SU-DHL-6 (cell line): ENCODE measurements around the gene FCAMR.

Experiments used
- H2AFZ ChIP-seq: fragments of 200-600 bp; sonication (generic); 2 replicates; pipeline ENCODE4 v1.6.1; 2014; ENCODE audit warnings: low read depth, mild to moderate bottlenecking, moderate library complexity, mixed read lengths, antibody characterized with exemption, low read length; ENCODE audit not compliant: severe bottlenecking
- H3F3A ChIP-seq: fragments of 200-600 bp; shearing (Covaris generic); 2 replicates; pipeline ENCODE4 v1.6.0; 2016; ENCODE audit warnings: antibody characterized with exemption, mild to moderate bottlenecking; ENCODE audit not compliant: insufficient read depth
- H3K27ac ChIP-seq: fragments of 200-600 bp; sonication (generic); 2 replicates; pipeline ENCODE4 v1.5.1; 2016; ENCODE audit warnings: low read depth, mild to moderate bottlenecking, low read length, moderate library complexity, mixed read lengths
- H3K27me3 ChIP-seq: fragments of 200-600 bp; sonication (generic), shearing (Covaris generic); 2 replicates; pipeline ENCODE4 v1.6.0; 2014; ENCODE audit warnings: mild to moderate bottlenecking, low read length
- H3K36me3 ChIP-seq: fragments of 200-600 bp; sonication (generic); 2 replicates; pipeline ENCODE4 v1.6.1; 2014; ENCODE audit warnings: mild to moderate bottlenecking, low read length, mixed read lengths
- H3K4me2 ChIP-seq: fragments of 300-600, 200-600 bp; shearing (Covaris generic), sonication (generic); 2 replicates; pipeline ENCODE4 v1.6.0; 2014; ENCODE audit warnings: low read length, low read depth, mild to moderate bottlenecking; ENCODE audit not compliant: poor library complexity, severe bottlenecking
- H3K4me3 ChIP-seq: fragments of 200-600 bp; sonication (generic); 2 replicates; pipeline ENCODE4 v1.5.1; 2014; ENCODE audit warnings: antibody characterized with exemption, low read length, mild to moderate bottlenecking, mixed read lengths; ENCODE audit not compliant: insufficient read depth, poor library complexity, severe bottlenecking
- H3K79me2 ChIP-seq: fragments of 200-600 bp; sonication (generic); 2 replicates; pipeline ENCODE4 v1.6.1; 2014; ENCODE audit warnings: mild to moderate bottlenecking, low read length, moderate library complexity; ENCODE audit not compliant: insufficient read depth
- H3K9ac ChIP-seq: fragments of 200-600 bp; sonication (generic); 2 replicates; pipeline ENCODE4 v1.7.0; 2014; ENCODE audit warnings: mild to moderate bottlenecking, low read length
- H3K9me2 ChIP-seq: fragments of 200-600 bp; sonication (generic); replicated peaks from 2 replicates; pipeline ENCODE4 v1.6.1; 2014; ENCODE audit warnings: low read length; ENCODE audit not compliant: insufficient read depth
- H3K9me3 ChIP-seq: fragments of 200-600 bp; sonication (generic); 2 replicates; pipeline ENCODE4 v1.6.1; 2014; ENCODE audit warnings: low read length, mixed read lengths; ENCODE audit not compliant: insufficient read depth
- H4K20me1 ChIP-seq: fragments of 200-600 bp; sonication (generic); 2 replicates; pipeline ENCODE4 v1.6.1; 2014; ENCODE audit warnings: low read depth, mild to moderate bottlenecking, antibody characterized with exemption, low read length, moderate library complexity, mixed read lengths
- EZH2phosphoT487 ChIP-seq: fragments of 200-600 bp; sonication (generic), shearing (Covaris generic); conservative IDR thresholded peaks from 2 replicates; pipeline ENCODE4 v1.6.1; 2018; ENCODE audit warnings: mild to moderate bottlenecking, antibody characterized with exemption, low read length, moderate library complexity, mixed read lengths
- TF ChIP-seq, protein P1 (sequence below): fragments of 200-600 bp; sonication (generic); IDR thresholded peaks from one replicate; pipeline ENCODE4 v1.5.1; 2017; ENCODE audit warnings: antibody characterized with exemption, mild to moderate bottlenecking, low read length, moderate library complexity; ENCODE audit not compliant: insufficient read depth, poor library complexity, severe bottlenecking

FCAMR gene

GRCh38 chr1:206965781-206966180 lies 4.5 kb downstream of the FCAMR start:
- Histone ChIP-seq H3K4me3 (no peak overlapping the region), H3K36me3 (no peaks in the 10 kb centered on the region), H3K27ac (no peak overlapping the region), H4K20me1 (no peaks in the 10 kb centered on the region), H3K27me3 (no peaks in the 10 kb centered on the region), H3K9me3 (no peaks in the 10 kb centered on the region), H2AFZ (no peak overlapping the region), H3K9me2 (no peaks in the 10 kb centered on the region), H3K79me2 (no peaks in the 10 kb centered on the region), H3K4me2 (no peak overlapping the region), H3F3A (no peaks in the 10 kb centered on the region), H3K9ac (no peak overlapping the region)
- TF ChIP-seq, protein P1, sequence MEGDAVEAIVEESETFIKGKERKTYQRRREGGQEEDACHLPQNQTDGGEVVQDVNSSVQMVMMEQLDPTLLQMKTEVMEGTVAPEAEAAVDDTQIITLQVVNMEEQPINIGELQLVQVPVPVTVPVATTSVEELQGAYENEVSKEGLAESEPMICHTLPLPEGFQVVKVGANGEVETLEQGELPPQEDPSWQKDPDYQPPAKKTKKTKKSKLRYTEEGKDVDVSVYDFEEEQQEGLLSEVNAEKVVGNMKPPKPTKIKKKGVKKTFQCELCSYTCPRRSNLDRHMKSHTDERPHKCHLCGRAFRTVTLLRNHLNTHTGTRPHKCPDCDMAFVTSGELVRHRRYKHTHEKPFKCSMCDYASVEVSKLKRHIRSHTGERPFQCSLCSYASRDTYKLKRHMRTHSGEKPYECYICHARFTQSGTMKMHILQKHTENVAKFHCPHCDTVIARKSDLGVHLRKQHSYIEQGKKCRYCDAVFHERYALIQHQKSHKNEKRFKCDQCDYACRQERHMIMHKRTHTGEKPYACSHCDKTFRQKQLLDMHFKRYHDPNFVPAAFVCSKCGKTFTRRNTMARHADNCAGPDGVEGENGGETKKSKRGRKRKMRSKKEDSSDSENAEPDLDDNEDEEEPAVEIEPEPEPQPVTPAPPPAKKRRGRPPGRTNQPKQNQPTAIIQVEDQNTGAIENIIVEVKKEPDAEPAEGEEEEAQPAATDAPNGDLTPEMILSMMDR, result no peak
- TF ChIP-seq EZH2phosphoT487, result no peak

GRCh38 chr1:206963740-206964139 lies 6.5 kb downstream of the FCAMR start:
- H2AFZ ChIP-seq, result no peak overlapping the region

GRCh38 chr1:206963119-206963712 lies 7.0 kb downstream of the FCAMR start:
- Histone ChIP-seq H3K9me2 (no peaks in the 10 kb centered on the region), H3K27me3 (no peaks in the 10 kb centered on the region), H2AFZ (no peak overlapping the region), H4K20me1 (no peaks in the 10 kb centered on the region), H3F3A (no peaks in the 10 kb centered on the region), H3K4me3 (no peak overlapping the region), H3K36me3 (no peaks in the 10 kb centered on the region), H3K79me2 (no peaks in the 10 kb centered on the region), H3K9ac (no peak overlapping the region), H3K27ac (no peak overlapping the region), H3K9me3 (no peaks in the 10 kb centered on the region), H3K4me2 (no peak overlapping the region)
- TF ChIP-seq EZH2phosphoT487, result no peak
- TF ChIP-seq, protein P1, result no peak

More at GRCh38 chr1:206963740-206964139, 6.5 kb downstream of the FCAMR start:
- no peaks in the 10 kb centered on the region for H3K36me3 ChIP-seq
- H3K27me3 ChIP-seq, result no peaks in the 10 kb centered on the region
- H3K4me2 ChIP-seq, result no peak overlapping the region
- no peaks in the 10 kb centered on the region for H3K9me3 ChIP-seq
- H4K20me1 ChIP-seq, result no peaks in the 10 kb centered on the region
- no peak overlapping the region for H3K9ac ChIP-seq
- TF ChIP-seq, protein P1, result no peak
- no peak for TF ChIP-seq EZH2phosphoT487
- H3K27ac ChIP-seq, result no peak overlapping the region
- H3K4me3 ChIP-seq, result no peak overlapping the region
- no peaks in the 10 kb centered on the region for H3K79me2 ChIP-seq
- no peaks in the 10 kb centered on the region for H3F3A ChIP-seq
- H3K9me2 ChIP-seq, result no peaks in the 10 kb centered on the region
